Activated CD4-positive, alpha-beta T cell treated with anti-CD3 and anti-CD28 coated beads for 48 hours (primary cell): ENCODE measurements around the gene CCDC59.

Experiments used
- DNase-seq: peaks from one replicate; pipeline ENCODE4 v3.0.0-alpha.2; 2020

CCDC59 gene

GRCh38 chr12:82314406-82314892, 43.7 kb downstream of the CCDC59 start:
- DNase-seq = no peak
